ENCODE measurements around the gene ARPC1B.
"Not testable (repeated sequence)": the region's sequence is repeated elsewhere in the genome, so short reads cannot be mapped to it uniquely, and the experiment has no call there.

The ARPC1B gene

DNA sequence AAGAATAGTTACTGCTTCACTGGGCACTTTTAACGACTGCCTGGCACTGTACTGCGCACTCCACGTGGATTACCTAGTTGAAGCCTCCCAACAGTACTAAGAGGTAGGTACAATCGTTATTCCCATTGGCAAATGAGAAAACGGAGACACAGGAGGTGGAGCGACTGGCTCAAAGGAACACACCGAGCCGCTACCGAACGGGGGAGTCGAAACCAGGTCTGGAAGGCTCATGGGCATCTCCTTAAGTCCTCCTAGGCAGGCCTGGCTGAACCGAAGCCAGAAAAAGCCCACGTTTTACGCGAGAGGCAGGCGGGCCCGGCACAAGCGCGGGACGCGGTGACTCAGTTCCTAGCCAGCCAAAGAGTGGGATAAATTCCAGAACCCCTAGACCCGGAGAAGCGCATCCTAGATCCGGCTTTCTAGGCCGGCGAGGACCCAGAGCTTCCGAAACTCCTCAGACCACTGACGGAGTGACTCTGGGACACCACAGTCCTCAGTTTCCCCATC is 33.4 kb downstream of the ARPC1B start:
- TF ChIP-seq, protein P1, sequence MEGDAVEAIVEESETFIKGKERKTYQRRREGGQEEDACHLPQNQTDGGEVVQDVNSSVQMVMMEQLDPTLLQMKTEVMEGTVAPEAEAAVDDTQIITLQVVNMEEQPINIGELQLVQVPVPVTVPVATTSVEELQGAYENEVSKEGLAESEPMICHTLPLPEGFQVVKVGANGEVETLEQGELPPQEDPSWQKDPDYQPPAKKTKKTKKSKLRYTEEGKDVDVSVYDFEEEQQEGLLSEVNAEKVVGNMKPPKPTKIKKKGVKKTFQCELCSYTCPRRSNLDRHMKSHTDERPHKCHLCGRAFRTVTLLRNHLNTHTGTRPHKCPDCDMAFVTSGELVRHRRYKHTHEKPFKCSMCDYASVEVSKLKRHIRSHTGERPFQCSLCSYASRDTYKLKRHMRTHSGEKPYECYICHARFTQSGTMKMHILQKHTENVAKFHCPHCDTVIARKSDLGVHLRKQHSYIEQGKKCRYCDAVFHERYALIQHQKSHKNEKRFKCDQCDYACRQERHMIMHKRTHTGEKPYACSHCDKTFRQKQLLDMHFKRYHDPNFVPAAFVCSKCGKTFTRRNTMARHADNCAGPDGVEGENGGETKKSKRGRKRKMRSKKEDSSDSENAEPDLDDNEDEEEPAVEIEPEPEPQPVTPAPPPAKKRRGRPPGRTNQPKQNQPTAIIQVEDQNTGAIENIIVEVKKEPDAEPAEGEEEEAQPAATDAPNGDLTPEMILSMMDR (IDR thresholded peaks at IDR 0.05) = no peak
- Histone ChIP-seq H3K27ac (peak overlapping the region; percentile 86 to 95), H3K4me3 (peak overlapping the region; percentile 96)
- DNase-seq (ENCODE audit: low spot score) = peak; percentile 86

DNA sequence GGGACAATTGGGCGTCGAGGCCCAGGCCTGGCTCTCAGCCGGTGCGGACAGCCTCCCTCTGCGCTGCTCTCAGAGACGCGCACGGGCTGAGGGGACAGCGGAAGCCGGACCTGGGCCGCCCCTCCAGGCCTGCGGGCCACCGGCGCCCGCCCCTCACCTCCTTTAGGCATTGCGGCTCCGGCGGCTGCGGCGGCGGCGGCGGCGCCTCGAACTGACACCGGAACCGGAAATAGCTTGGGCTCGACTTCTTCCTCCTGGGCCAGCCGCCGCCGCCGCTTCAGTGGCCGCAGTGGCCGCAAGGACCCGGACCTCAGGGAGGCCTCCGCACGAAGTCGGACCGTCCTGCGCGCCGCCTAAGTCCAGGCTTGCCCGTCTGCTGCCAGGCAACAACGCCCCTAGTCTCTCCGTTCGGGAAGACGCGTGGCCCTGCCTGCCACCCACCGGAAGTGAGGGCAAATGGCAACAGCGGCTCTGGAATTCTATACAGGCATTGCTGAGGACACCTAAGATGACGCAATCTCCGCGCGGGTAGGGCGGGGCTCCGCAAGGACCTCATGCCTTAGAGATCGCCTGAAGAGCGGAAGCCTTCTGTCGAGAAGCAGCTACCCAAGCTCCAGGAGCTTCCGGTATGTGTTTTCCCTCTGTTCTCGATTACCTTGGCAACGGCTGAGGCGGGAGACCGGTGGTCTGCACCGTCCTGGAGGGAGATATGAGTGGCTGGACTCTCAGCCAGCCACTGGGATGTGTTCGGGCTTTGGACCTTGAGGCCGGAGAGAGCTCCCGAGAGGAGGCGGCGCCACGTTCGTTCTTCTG is 34.1 kb downstream of the ARPC1B start, which contains the start of the genes BUD31 and PDAP1:
BUD31 (plus strand) TSS at position 591 of the 813 bp plus-strand sequence. CDS start 2,124 bp downstream, outside the sequence.
PDAP1 (minus strand) TSS at position 219 of the 813 bp plus-strand sequence; CDS start at position 170, 49 bp downstream.
- TF ChIP-seq, protein P1 (IDR thresholded peaks at IDR 0.05) = no peak
- DNase-seq (ENCODE audit: low spot score) = peak; percentile 97
- H3K4me3 ChIP-seq = peak within 1 kb of the TSS; percentile 96
- H3K27ac ChIP-seq = peak within 1 kb of the TSS; percentile 86 to 95

DNA sequence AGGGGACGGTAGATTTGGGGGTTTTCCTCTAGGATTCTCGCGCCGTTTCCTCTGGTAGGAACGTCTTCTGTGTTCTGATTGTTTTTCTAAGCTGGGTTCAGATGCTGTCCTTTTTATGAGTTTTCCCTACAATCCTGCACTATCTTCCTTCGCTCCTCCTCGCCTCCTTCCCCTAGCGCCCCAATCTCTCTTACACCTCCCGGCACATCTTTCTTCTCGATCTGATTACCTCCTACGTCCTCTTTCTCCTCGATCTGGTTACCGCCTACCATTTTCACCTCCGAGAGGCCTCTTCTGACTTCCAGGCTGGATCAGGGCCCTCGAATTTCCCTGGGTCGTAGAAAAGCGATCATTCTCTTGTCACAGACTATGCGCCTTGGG is 34.7 kb downstream of the ARPC1B start:
- Histone ChIP-seq H3K4me3 (peak overlapping the region; percentile 96), H3K27ac (peak overlapping the region; percentile 86 to 95)
- TF ChIP-seq, protein P1 (IDR thresholded peaks at IDR 0.05) = no peak
- no peak for DNase-seq (ENCODE audit: low spot score)

DNA sequence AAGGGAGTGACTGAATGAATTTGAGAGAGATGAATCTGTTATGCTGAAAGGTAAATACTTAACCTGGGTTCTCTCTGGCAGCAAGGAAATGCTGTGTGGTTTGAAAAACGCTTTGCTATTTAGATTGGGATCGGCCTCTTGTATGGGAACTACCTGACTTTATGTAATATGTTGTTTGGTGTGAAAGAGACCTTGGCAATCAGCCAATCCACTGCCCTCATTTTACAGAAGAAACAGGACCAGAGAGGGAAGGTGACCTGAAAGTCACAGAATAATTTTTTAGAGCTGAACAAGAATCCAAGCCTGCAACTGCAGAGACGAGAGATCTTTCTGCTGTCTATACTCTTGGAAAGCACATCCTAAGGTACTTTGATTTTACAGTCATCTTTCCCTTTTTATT is 35.3 kb downstream of the ARPC1B start:
- Histone ChIP-seq H3K4me3 (peak overlapping the region; percentile 96), H3K27ac (peak overlapping the region; percentile 86 to 95)
- TF ChIP-seq, protein P1 (IDR thresholded peaks at IDR 0.05) = no peak
- DNase-seq (ENCODE audit: low spot score) = no peak

DNA sequence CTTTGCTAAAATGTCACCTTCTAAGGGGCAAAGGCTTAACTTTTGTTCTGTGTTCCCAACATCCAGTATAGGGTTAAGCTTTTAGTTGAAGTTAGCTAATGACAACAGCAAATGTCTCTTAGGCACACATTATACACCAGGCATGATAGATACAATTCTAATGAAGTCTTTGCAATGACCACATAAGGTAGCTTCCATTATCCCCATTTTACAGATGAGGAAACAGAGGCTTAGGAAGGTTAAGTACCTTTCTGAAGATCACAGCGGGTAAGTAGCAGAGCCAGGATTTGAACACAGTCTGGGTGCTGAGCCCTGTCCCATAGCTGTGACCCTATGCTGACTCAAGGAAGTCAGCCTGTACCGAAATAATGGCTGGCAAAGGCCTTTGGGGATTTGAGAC is 36.1 kb downstream of the ARPC1B start:
- DNase-seq (ENCODE audit: low spot score) = no peak
- Histone ChIP-seq H3K27ac (no peak overlapping the region), H3K4me3 (no peak overlapping the region)
- TF ChIP-seq, protein P1 (IDR thresholded peaks at IDR 0.05) = no peak

DNA sequence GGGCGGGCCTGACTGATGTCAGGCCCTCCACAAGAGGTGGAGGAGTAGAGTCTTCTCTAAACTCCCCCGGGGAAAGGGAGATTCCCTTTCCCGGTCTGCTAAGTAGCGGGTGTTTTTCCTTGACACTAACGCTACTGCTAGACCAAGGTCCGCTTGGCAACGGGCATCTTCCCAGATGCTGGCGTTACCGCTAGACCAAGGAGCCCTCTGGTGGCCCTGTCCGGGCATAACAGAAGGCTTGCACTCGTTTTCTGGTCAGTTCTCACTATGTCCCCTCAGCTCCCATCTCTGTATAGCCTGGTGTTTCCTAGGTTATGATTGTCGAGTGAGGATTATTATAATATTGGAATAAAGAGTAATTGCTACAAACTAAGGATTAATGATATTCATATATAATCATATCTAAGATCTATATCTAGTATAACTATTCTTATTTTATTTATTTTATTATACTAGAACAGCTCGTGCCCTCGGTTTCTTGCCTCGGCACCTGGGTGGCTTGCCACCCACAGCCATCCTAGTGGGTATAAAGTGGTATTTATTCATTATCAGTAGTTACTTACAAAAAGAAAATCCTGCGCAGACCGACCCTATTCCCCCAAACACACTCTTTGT is 41.1 kb downstream of the ARPC1B start:
- TF ChIP-seq, protein P1 (IDR thresholded peaks at IDR 0.05) = peak; percentile 58
- not testable (repeated sequence) for H3K4me3 ChIP-seq; DNase-seq (ENCODE audit: low spot score); H3K27ac ChIP-seq
